ENCODE measurements around the gene LIPF. TPM values are rescaled to one million over a fixed set of nuclear protein-coding genes. Genes with fewer than 3 reads are reported as not detected.
"Not testable (repeated sequence)": the region's sequence is repeated elsewhere in the genome, so short reads cannot be mapped to it uniquely, and the experiment has no call there.

The LIPF gene
- total RNA-seq, 1 donor from 2014 or later = not detected

DNA sequence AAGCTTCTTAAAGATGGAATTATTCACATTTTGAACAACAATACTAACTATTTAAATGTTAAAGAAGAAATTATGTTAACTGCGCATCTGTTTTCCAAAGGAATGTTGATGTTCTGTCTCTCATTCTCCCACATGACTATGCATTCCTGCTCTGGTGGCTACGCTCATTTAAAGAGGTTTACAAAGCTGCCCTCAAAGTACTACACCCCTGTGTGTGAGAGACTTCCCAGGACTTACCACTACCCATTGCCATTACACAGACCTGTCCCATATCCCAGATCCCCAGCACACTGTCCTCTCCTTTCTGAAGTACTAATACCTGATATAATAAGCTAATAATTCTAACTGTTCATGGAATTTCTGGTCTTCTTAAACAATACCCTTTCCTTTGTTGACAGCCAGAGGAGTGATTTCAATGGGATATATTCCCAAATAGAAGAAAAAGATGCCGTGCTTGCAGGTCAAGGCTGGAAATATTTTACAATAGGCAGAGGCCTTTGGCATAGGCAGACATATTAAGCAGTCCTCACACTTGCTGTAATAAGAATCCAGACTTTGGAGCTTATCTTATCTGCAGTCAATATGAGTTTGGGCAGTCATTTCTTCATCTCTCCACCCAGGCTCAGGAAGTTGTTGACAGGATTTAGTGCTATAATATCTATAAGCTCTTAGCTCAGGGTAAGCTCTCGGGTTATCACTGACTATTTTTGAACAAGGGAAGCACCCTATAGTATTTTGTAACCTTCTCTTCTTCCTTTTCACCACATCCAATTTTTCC lies 12.2 kb downstream of the LIPF start:
- DNase-seq = no peak

DNA sequence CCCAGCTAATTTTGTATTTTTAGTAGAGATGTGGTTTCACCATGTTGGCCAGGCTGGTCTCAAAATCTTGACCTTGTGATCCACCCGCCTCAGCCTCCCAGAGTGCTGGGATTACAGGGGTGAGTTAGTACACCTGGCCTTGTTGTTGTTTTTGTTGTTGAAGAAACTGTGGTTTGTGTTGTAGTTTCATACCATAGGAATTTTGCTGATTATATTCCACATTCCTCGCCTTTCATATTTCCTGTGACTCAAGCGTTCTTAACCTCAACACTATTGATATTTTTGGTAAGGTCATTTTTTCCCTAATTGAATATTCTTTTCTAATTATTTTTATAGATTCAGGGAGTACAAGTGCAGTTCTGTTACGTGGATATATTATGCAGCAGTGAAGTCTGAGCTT lies 16.7 kb downstream of the LIPF start:
- no peak for DNase-seq

DNA sequence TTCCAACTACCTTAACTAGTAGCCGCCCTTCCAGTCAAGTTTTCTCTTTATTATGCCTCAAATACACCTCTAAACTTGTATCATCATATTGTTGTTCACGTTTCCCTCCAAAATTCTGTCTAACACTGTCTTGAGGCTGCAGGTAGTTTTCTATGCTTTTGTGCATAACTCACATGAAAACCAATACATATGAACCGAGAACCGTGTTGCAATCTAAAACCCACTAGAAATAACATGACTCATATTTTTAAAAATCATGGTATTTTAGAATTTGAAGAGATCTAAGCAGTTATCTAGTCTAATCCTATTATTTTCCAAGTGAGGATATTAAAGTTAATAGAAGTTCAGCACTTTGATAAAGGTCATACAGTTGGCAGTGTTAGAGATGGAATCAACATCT lies 18.2 kb downstream of the LIPF start:
- no peak for DNase-seq

DNA sequence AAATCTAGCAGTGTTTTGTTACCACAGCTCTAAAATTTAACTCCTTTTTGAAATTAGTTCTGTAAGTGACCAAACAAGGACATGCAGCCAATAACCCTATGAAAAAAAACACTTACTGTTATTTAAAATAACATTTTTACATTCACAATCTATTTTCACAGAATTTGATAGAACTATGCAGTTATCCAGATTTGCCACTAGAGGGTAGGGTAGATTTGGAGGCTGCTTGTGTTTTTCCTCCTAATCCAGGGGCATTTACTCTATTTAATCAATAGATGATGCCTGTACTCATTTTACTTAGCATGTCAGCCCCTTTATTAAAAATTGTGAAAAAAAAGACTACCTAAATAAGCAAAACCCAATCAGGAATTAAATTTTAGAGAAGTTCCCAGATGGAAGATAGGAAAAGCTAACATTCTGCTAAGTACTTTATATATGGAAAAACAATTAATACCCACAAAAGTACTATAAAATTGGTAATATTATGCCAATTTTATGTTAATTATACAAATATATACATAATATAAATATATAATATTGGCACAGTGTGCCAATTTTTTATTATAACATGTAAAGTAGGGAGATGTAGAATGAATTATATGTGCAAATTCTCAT lies 23.7 kb downstream of the LIPF start:
- peak; percentile 6 for DNase-seq

DNA sequence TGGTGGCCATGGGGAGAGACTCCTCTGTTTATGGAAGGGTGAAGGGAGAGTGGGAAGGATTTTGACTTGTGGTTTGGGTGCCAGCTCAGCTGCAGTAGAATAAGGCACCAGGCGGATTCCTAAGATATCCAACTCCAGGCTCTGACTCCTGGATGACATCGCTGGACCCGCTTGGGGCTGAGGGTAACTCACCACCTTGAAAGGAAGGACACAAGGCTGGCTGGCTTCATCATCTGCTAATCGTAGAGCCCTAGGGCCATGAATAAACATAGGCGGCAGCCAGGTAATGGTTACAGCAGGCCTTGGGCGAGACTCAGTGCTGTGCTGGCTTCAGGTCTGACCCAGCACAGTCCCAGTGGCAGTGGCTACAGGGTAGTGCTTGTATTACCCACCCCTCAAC lies 25.1 kb downstream of the LIPF start:
- no peak for DNase-seq

DNA sequence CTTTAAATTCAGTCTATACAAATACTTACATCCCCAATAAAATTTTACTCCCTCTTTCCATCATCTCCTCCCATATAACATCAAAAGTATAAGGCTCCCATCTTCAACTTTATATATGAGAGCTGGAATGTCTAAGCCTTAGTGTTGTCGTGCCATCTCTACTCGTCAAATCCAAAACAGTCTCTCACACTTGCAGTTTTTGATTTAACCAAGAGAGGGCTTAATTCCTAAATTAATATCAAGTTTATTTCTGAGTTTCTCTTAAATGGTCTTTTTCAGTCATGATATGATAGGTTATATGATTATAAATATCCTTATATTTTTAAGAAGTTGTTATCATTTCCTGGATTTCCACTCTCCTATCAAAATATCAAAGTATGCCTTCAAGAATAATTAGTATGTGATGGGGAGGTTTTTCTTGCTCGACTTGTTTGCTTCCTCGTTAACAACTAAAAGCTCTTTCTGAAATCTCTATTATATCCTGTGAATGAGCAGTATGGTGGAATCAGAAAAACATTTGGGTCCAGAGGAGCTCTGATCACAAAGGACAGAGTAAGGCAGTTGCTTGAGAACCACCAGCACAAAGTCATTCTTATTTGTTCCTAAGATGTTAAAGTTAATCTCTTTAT lies 29.3 kb downstream of the LIPF start:
- DNase-seq = no peak

DNA sequence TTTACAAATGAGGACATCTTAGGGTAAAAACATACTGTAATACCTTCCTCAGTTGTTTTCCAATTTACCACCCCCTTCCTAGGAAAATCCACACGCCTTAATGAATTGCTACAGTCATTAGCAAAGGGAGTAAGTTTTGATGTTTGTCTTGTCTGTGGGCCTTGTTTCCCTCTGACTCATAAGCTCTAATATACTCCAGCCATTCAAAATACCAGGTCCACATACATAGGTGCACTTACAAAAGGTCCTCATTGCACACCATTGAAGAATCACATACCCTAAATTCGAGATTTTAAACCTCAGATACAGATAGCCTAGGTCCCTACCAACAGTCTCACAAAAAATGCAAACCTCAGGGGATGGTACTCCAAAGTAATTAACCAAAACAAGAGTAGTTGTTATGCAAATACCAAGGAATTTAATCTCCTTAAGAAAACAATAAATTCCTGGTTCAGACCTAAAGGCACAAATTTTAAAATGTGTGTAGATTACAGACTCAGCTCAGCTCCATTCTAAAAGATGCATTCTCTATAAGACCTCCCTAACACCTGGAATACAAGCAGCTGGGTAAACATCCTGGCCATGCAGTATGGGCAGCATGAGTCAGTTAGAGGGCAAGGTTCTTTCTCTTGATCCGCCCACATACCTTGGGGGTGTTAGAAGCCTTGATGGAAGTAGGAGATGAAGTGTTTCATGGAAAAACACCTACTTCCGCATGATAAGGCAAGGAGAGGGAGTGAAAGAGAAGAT lies 38.8 kb downstream of the LIPF start:
- no peak for DNase-seq

DNA sequence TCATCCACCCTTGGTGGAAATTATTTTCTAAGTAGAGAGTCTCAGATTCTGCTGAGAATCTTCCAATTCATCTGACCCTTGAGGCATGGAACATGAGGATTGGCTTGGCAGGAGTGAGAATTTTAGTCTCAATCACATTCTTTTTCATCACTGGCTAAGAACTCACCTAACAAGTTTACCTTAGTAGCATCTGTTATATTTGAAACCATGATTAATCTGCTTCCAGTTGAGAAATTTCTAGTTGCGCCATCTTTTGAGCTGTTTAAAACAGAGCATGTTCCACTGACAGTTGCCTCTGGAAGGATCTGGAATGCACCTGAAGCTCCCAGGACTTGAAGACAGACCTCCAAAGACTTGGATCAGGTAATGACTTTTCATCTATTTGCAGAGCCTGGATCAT lies 41.7 kb downstream of the LIPF start, which contains the start of gene LIPK:
Gene LIPK (plus strand): TSS at position 292 of the 400 bp plus-strand sequence. CDS start 18,295 bp downstream, outside the sequence.
- no peak for DNase-seq

DNA sequence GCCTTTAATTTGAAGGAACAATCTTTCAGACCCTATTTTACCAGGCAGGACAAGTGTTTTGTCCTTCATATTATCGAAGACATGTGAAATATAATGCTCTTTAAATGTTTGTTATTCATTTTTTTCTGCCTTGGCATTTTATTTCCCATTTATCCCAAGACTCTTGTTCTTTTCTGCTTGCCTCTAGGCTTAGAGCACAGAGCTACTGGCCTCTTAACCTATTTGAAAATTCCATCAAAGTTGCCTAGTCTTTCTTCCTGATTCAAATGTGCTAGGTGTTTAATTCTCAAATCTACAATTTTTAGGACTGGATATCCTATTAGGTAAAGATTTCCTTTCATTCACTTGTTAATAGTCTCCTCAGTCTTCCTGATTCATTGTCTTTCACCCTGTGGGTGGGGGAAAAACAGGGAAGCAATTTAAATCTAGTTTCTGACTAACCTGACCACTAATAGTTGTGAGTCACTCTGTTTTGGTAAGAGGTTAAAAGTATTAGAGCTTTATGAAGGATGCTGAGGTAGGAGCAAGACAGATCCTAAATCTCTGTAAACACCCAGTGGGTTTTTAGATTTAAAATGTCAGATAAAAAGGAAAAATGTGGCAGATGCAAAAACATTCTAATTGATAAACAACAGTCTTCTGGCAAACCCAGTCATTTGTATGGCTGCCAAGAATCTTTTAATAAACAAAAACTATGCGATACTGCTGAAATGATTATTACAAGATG lies 43.4 kb downstream of the LIPF start:
- no peak for DNase-seq

DNA sequence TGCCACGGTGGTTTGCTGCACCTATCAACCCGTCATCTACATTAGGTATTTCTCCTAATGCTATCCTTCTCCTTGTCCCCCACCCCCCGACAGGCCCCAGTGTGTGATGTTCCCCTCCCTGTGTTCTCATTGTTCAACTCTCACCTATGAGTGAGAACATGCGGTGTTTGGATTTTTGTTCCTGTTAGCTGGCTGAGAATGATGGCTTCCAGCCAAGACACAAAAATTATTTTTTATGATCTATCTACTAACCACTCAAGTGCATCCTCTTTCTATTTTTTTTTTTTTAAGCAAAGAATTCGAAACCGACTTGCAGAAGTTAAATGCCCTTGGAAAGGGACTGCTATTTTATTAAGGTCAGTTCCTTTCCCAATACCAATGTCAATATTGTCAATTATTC lies 45.1 kb downstream of the LIPF start:
- DNase-seq = not testable (repeated sequence)

DNA sequence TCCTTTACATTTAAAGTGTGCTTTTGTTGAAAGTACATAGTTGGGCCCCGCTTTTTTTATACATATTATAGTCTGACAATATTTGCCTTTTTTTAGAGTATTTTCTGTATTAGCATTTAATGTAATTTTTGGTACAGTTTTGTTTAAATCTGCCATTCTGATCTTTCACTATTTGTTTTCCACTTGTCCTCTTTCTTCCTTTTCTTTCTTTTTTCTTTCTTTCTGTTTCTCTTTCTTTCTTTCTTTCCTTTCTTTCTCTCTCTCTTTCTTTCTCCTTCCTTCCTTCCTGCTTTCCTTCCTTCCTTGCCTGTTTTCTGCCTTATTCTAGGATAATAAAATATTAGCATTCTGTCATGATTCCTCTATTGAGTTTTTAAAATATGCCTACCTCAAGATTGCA lies 51.3 kb downstream of the LIPF start:
- DNase-seq = no peak

DNA sequence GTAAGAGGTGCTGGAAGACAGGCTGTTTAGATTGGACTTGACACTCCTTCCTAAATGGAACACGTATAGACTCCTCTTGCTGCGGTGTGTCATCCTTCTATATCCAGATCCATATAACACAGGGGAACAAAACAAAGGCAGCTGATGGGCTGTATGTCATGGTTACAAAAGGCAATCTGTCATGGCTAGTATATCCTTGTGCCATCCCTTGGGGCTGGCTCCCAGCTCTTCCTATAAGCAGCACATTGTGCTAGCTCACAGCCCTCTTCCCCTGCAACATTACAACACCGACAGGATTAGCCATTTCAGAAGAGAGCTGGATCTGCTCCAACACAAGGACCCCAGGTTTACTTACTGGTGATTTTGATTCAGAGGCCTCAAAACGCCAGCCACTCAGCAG lies 57.1 kb downstream of the LIPF start:
- no peak for DNase-seq

DNA sequence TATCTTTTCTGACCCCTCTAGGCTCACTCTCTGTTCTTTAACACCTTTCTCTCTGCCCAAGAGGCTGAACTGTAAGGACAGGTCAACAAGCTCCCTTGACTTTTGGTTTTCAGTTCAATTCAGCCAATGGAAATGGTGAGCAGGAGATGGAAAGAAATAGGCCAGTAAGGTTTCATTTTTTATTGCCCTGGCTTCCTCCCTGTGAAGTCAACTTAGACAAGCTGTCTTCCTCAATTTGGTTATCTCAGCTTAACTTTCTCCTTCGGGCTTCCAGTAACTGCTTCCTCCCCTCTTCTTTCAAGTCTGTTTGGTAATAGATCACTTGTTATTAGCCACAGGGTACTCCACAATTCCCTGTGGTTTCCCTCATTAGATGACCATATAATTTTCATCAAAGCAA lies 61.6 kb downstream of the LIPF start:
- DNase-seq = no peak

DNA sequence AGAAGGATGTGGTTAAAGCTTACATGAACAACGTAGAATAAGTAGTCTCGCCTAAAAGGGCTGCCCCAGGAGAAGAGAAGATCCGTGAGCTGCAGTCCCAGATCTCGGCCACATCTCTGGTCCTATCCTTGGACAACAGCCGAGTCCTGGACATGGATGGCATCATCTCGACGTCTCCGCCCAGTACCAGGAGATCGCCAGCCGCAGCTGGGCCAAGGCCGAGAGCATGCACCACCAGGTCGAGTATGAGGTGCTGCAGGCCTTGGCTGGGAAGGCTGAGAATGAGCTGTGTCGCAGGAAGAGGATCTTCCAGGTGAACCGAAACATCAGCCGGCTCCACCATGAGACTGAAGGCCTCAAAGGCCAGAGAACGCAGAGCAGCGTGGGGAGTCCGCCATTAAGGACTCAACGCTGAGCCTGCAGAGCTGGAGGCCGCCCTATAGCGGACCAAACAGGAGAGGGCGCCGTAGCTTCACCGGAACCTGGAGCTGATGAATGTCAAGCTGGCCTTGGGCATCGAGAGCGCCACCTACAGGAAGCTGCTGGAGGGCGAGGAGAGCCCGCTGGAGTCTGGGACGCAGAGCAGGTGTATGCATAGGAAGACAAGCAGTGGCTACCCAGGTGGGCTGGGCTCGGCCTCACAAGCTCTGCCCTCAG lies 64.0 kb downstream of the LIPF start:
- DNase-seq = no peak

Other genes with a start within 250 kb of the LIPF start
- 11.9 TPM for gene RNLS, start 81.1 kb upstream of the LIPF start, total RNA-seq
- 0.21 TPM for gene LIPJ, start 77.7 kb upstream of the LIPF start, total RNA-seq
- 1.1 TPM for gene LIPK, start 41.8 kb downstream of the LIPF start, total RNA-seq
- gene LIPN, start 95.6 kb downstream of the LIPF start, total RNA-seq = not detected
- not detected for gene LIPM, start 138.3 kb downstream of the LIPF start, total RNA-seq
- 4.1 TPM for gene ANKRD22, start 187.4 kb downstream of the LIPF start, total RNA-seq
- 17.2 TPM for gene STAMBPL1, start 215.8 kb downstream of the LIPF start, total RNA-seq